ENCODE measurements around the gene TPD52L1.

DNA sequence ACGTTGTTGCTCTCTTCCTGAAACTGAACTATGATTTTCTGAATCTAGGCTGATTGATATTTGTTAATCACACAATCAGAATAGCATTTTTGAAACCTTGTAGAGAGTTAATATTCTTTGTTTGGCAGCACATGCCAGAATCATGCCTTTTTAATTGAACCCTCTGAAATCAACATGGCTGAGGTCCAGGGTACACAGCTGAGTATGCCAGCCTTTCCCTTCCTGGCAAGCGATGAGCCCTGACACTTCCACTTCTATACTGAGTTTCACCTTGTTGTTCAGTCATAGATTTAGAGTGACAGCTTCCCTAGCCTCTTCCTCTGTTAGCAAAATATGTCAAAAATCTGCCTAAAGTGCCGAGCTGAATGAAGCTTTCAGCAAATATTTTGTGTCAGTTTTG is 141.4 kb downstream of the TPD52L1 start:
- TF ChIP-seq, protein P1, sequence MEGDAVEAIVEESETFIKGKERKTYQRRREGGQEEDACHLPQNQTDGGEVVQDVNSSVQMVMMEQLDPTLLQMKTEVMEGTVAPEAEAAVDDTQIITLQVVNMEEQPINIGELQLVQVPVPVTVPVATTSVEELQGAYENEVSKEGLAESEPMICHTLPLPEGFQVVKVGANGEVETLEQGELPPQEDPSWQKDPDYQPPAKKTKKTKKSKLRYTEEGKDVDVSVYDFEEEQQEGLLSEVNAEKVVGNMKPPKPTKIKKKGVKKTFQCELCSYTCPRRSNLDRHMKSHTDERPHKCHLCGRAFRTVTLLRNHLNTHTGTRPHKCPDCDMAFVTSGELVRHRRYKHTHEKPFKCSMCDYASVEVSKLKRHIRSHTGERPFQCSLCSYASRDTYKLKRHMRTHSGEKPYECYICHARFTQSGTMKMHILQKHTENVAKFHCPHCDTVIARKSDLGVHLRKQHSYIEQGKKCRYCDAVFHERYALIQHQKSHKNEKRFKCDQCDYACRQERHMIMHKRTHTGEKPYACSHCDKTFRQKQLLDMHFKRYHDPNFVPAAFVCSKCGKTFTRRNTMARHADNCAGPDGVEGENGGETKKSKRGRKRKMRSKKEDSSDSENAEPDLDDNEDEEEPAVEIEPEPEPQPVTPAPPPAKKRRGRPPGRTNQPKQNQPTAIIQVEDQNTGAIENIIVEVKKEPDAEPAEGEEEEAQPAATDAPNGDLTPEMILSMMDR (IDR thresholded peaks at IDR 0.05), result no peak
- TF ChIP-seq EZH2 (IDR thresholded peaks at IDR 0.05; ENCODE audit: borderline replicate concordance, insufficient read depth, low read depth, low read length, poor library complexity, severe bottlenecking), result no peak
